HUES48 (cell line): ENCODE measurements around the gene SMYD3.

Experiments
- H3K27ac ChIP-seq: one replicate; pipeline ENCODE4 v1.7.0; 2013; ENCODE audit warnings: low read depth, low read length, inconsistent platforms
- H3K27me3 ChIP-seq: 2 replicates; pipeline ENCODE4 v1.6.1; 2013; ENCODE audit warnings: mild to moderate bottlenecking, low read length; ENCODE audit not compliant: control insufficient read depth, insufficient read depth
- H3K36me3 ChIP-seq: 2 replicates; pipeline ENCODE4 v1.6.1; 2013; ENCODE audit warnings: low read length; ENCODE audit not compliant: control insufficient read depth, insufficient read depth
- H3K4me1 ChIP-seq: 2 replicates; pipeline ENCODE4 v1.6.1; 2013; ENCODE audit warnings: mild to moderate bottlenecking, low read length; ENCODE audit not compliant: control insufficient read depth, insufficient read depth
- H3K4me3 ChIP-seq: 2 replicates; pipeline ENCODE4 v1.5.1; 2013; ENCODE audit warnings: mild to moderate bottlenecking, low read depth, low read length
- H3K9ac ChIP-seq: 2 replicates; pipeline ENCODE4 v1.6.1; 2013; ENCODE audit warnings: mild to moderate bottlenecking, low read depth, low read length, moderate library complexity
- H3K9me3 ChIP-seq: 2 replicates; pipeline ENCODE4 v1.6.1; 2013; ENCODE audit warnings: low read length; ENCODE audit not compliant: control insufficient read depth, insufficient read depth

SMYD3 gene

GRCh38 chr1:245881767-245882391 is 625.2 kb downstream of the SMYD3 start:
- H3K9me3 ChIP-seq = no peaks in the 10 kb centered on the region
- H3K27ac ChIP-seq = no peak overlapping the region
- H3K4me3 ChIP-seq = no peak overlapping the region
- H3K9ac ChIP-seq = no peak overlapping the region
- no peaks in the 10 kb centered on the region for H3K27me3 ChIP-seq
- no peaks in the 10 kb centered on the region for H3K36me3 ChIP-seq
- no peaks in the 10 kb centered on the region for H3K4me1 ChIP-seq

- Histone ChIP-seq H3K27me3 (no peaks in the 10 kb centered on the region), H3K9me3 (no peaks in the 10 kb centered on the region), H3K9ac (no peak overlapping the region), H3K4me3 (no peak overlapping the region), H3K36me3 (no peaks in the 10 kb centered on the region), H3K27ac (no peak overlapping the region), H3K4me1 (no peaks in the 10 kb centered on the region)
These were observed 626.2 kb downstream of the SMYD3 start for GRCh38 chr1:245880754-245881403.

GRCh38 chr1:245879091-245879490 is 628.0 kb downstream of the SMYD3 start:
- Histone ChIP-seq H3K9me3 (no peaks in the 10 kb centered on the region), H3K27me3 (no peaks in the 10 kb centered on the region), H3K27ac (no peak overlapping the region), H3K4me1 (no peaks in the 10 kb centered on the region), H3K4me3 (no peak overlapping the region), H3K36me3 (no peaks in the 10 kb centered on the region), H3K9ac (no peak overlapping the region)

- Histone ChIP-seq H3K4me1 (no peaks in the 10 kb centered on the region), H3K27me3 (no peaks in the 10 kb centered on the region), H3K27ac (no peak overlapping the region), H3K36me3 (no peaks in the 10 kb centered on the region), H3K9me3 (no peaks in the 10 kb centered on the region), H3K4me3 (no peak overlapping the region), H3K9ac (no peak overlapping the region)
These were observed 628.5 kb downstream of the SMYD3 start for GRCh38 chr1:245878585-245878984.

GRCh38 chr1:245877976-245878375 is 629.1 kb downstream of the SMYD3 start:
- no peaks in the 10 kb centered on the region for H3K36me3 ChIP-seq
- no peak overlapping the region for H3K27ac ChIP-seq
- no peaks in the 10 kb centered on the region for H3K4me1 ChIP-seq
- no peaks in the 10 kb centered on the region for H3K27me3 ChIP-seq
- H3K4me3 ChIP-seq = no peak overlapping the region
- H3K9me3 ChIP-seq = no peaks in the 10 kb centered on the region
- no peak overlapping the region for H3K9ac ChIP-seq

- no peak overlapping the region for H3K27ac ChIP-seq
- H3K27me3 ChIP-seq = no peaks in the 10 kb centered on the region
- H3K9me3 ChIP-seq = no peaks in the 10 kb centered on the region
- no peak overlapping the region for H3K4me3 ChIP-seq
- H3K4me1 ChIP-seq = no peaks in the 10 kb centered on the region
- no peak overlapping the region for H3K9ac ChIP-seq
- no peaks in the 10 kb centered on the region for H3K36me3 ChIP-seq
These were observed 630.5 kb downstream of the SMYD3 start for GRCh38 chr1:245876586-245876985.

GRCh38 chr1:245875581-245876261 is 631.4 kb downstream of the SMYD3 start:
- Histone ChIP-seq H3K36me3 (no peaks in the 10 kb centered on the region), H3K27me3 (no peaks in the 10 kb centered on the region), H3K4me1 (no peaks in the 10 kb centered on the region), H3K9ac (no peak overlapping the region), H3K9me3 (no peaks in the 10 kb centered on the region), H3K4me3 (no peak overlapping the region), H3K27ac (no peak overlapping the region)

- H3K9me3 ChIP-seq = no peaks in the 10 kb centered on the region
- H3K36me3 ChIP-seq = no peaks in the 10 kb centered on the region
- no peak overlapping the region for H3K9ac ChIP-seq
- H3K27me3 ChIP-seq = no peaks in the 10 kb centered on the region
- H3K4me1 ChIP-seq = no peaks in the 10 kb centered on the region
- no peak overlapping the region for H3K4me3 ChIP-seq
- no peak overlapping the region for H3K27ac ChIP-seq
These were observed 632.0 kb downstream of the SMYD3 start for GRCh38 chr1:245874942-245875580.

GRCh38 chr1:245873883-245874671 is 633.0 kb downstream of the SMYD3 start:
- H3K4me1 ChIP-seq = no peaks in the 10 kb centered on the region
- H3K27me3 ChIP-seq = no peaks in the 10 kb centered on the region
- H3K36me3 ChIP-seq = no peaks in the 10 kb centered on the region
- no peak overlapping the region for H3K4me3 ChIP-seq
- H3K9ac ChIP-seq = no peak overlapping the region
- H3K27ac ChIP-seq = no peak overlapping the region
- H3K9me3 ChIP-seq = no peaks in the 10 kb centered on the region

- Histone ChIP-seq H3K4me3 (no peak overlapping the region), H3K9me3 (no peaks in the 10 kb centered on the region), H3K27ac (no peak overlapping the region), H3K4me1 (no peaks in the 10 kb centered on the region), H3K9ac (no peak overlapping the region), H3K27me3 (no peaks in the 10 kb centered on the region), H3K36me3 (no peaks in the 10 kb centered on the region)
These were observed 634.0 kb downstream of the SMYD3 start for GRCh38 chr1:245873068-245873467.
